Gastrocnemius medialis (tissue), 4 donors: ENCODE measurements around the gene PTPRN2.

Source experiments
- POLR2A ChIP-seq, 2 donors: fragments of 450-650 bp; IDR thresholded peaks; one replicate each; pipeline ENCODE4 v1.6.1; 2017; ENCODE audit warnings: antibody characterized with exemption in 2 of 2, mild to moderate bottlenecking in 2 of 2, moderate library complexity in 2 of 2
- TF ChIP-seq, protein P1 (sequence below), 5 experiments: fragments of 450-650 bp in 3 of 5; fragments of 200-600 bp in 2 of 5; sonication (generic) in 2 of 5; IDR thresholded peaks in 4 of 5; conservative IDR thresholded peaks in 1 of 5; 1 replicate in 4 of 5; 2 replicates in 1 of 5; pipeline ENCODE4 v1.5.1; 2016 to 2019; ENCODE audit warnings: antibody characterized with exemption in 5 of 5, mild to moderate bottlenecking in 3 of 5, moderate library complexity in 3 of 5

DNA sequence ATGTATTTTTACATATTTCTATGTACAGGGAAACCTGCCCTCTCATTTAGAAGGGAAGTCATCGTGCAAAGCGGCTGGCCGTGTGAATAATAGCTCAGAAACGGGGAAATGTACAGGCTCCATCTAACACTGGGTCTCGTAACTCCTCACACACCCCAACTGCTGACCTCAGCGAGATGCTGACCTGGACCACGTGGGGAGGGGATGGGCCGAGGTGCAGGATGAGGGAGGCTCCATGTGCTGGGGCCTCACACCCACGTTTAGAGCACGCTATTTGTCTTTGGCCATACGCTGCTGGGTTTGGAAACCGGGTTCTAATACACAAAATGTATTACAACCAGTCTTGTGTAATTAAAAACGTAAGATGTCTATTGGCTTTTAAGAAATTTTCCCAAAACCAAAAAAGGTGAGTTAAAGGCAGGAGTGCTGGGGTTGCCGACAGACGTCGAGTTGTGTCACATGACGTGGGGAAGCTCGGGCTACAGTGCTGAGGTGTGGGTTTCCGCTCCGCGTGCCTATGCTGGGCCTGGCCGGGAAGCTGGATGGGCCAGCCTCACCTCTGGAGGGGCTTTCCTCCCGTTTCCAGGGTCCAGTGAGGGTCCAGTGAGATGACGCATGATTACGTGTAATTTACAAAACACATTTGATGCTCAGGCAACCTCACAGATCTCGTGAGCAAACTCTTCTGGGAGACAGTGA is 1035.2 kb downstream of the PTPRN2 start:
- no peak for TF ChIP-seq POLR2A (IDR thresholded peaks at IDR 0.05)
- TF ChIP-seq, protein P1, sequence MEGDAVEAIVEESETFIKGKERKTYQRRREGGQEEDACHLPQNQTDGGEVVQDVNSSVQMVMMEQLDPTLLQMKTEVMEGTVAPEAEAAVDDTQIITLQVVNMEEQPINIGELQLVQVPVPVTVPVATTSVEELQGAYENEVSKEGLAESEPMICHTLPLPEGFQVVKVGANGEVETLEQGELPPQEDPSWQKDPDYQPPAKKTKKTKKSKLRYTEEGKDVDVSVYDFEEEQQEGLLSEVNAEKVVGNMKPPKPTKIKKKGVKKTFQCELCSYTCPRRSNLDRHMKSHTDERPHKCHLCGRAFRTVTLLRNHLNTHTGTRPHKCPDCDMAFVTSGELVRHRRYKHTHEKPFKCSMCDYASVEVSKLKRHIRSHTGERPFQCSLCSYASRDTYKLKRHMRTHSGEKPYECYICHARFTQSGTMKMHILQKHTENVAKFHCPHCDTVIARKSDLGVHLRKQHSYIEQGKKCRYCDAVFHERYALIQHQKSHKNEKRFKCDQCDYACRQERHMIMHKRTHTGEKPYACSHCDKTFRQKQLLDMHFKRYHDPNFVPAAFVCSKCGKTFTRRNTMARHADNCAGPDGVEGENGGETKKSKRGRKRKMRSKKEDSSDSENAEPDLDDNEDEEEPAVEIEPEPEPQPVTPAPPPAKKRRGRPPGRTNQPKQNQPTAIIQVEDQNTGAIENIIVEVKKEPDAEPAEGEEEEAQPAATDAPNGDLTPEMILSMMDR (IDR thresholded peaks at IDR 0.05 in 4 of 5, conservative IDR thresholded peaks at IDR 0.05 in 1 of 5) = no peak
